GM12801 (cell line): ENCODE results near the gene AGPAT1.

Experiments
- TF ChIP-seq, protein P1 (sequence below): IDR thresholded peaks from one replicate; pipeline ENCODE4 v1.5.1; 2011; ENCODE audit warnings: control low read depth; ENCODE audit not compliant: insufficient read length; ENCODE audit errors: extremely low read depth

Gene AGPAT1

DNA sequence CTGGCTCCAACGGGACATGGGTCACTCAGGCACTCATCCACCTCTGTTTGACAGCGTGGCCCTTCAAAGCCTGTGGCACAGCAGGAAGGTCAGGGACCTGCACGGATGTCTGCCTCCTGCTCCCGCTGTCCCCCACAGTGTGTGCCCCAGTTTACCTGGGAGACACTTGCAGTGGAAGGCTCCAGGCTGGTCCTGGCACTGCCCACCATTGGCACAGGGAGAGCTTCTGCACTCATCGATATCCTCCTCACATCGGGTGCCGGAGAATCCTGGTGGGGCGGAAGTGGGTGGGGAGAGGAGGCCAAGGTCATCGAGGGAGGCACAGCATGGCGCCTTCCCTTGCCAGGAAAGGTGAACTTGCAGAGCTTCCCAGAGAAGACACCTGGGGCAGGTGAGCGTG is 41.1 kb upstream of the AGPAT1 start:
- TF ChIP-seq, protein P1, sequence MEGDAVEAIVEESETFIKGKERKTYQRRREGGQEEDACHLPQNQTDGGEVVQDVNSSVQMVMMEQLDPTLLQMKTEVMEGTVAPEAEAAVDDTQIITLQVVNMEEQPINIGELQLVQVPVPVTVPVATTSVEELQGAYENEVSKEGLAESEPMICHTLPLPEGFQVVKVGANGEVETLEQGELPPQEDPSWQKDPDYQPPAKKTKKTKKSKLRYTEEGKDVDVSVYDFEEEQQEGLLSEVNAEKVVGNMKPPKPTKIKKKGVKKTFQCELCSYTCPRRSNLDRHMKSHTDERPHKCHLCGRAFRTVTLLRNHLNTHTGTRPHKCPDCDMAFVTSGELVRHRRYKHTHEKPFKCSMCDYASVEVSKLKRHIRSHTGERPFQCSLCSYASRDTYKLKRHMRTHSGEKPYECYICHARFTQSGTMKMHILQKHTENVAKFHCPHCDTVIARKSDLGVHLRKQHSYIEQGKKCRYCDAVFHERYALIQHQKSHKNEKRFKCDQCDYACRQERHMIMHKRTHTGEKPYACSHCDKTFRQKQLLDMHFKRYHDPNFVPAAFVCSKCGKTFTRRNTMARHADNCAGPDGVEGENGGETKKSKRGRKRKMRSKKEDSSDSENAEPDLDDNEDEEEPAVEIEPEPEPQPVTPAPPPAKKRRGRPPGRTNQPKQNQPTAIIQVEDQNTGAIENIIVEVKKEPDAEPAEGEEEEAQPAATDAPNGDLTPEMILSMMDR, result no peak

DNA sequence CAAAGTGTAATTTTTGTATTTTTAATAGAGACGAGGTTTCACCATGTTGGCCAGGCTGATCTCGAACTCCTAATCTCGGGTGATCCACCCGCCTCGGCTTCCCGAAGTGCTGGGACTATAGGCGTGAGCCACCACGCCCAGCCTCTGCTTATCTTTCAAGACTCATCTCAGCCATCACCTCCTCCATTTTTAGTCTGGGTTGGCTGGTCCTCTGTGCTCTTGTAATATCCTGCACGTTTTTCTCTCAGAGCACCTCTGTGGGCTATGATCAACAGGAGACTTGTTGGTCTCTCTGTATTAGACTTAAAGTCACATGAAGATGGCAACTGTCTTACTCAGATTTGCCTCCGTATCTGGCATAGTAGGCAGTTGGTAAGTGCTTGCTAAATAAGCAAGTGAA is 40.4 kb upstream of the AGPAT1 start:
- TF ChIP-seq, protein P1, result no peak

DNA sequence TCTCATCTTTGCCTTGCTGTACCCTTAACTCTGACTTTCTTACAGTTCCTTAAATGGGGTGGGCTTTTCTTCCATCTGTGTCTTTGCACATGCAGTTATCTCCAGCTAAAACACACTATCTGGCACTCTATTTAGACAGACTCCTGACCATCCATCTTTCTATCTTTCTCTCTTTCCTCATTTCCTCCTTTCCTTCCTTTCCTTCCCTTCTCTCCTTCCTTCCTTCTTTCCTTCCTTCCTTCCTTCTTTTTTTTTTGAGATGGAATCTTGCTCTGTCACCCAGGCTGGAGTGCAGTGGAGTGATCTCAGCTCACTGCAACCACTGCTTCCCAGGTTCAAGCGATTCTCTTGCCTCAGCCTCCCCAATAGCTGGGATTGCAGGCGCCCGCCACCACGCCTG is 39.7 kb upstream of the AGPAT1 start:
- TF ChIP-seq, protein P1, result no peak

DNA sequence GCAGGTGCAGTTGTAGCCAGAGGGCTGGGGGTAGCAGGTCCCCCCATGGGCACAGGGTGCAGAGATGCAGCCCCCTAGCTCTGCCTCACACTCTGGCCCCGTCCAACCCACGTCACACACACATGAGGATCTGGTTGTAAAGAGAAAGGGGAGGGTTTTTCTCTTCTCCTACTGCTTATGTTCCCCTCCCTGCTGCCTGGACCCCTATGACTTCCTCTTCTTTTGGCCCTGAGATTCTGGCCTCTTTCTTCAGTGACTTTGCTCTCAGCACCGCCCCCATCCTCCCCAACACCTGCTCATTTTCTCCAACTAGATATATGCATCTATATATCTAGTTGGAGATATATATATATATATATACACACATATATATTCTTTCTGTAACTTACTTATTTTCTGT is 38.2 kb upstream of the AGPAT1 start:
- TF ChIP-seq, protein P1, result no peak

DNA sequence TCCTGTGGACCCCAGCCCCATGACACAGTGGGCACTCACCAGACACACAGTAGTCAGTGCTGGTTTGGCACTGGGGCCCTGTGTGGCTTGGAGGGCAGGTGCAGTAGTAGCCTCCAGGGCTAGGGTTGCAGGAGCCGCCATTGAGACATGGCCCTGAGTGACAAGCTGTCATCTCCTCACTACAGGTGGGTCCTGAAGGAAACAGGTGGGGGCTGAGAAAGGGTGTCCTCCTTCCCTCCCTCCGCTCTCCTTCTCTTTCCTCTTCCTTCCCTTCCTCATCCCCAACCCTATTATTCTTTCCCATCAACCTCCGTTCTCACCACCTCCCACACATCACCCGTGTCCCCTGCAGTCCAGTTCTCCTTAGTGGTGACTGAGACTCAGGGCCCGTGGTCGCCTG is 37.8 kb upstream of the AGPAT1 start:
- TF ChIP-seq, protein P1, result no peak

DNA sequence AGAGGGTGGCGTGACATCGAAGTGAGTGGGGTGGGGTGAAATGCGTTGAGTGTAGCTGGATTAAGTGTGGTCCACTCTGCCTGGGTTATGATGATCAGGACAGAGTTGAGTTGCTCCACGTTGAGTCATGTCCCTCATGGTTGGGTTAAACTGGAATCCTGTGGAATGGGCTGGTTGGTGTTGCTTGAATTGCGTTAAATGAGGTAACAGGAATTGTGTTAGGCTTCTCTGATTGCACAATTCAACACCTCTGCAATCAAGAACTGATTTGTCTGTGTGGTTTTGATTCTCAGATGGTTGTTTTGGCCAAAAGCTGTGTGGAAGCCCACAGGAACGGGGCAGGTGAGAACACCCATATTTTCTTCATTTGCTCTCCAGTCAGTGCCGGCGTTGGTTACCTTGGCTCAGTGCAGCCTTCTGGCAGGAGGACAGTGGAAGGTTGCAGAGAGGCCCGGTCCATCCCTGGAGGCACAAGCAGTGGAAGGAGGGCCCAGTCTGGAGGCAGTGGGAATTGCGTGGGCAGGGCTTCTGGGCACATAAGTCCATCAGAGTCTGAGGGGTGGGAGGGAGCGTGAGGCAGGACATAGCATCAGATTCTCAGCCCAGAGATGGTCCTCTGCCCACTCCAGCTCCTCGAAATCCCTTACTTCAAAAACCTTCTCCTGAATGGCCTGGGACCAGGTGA is 36.3 kb upstream of the AGPAT1 start:
- TF ChIP-seq, protein P1, result no peak

DNA sequence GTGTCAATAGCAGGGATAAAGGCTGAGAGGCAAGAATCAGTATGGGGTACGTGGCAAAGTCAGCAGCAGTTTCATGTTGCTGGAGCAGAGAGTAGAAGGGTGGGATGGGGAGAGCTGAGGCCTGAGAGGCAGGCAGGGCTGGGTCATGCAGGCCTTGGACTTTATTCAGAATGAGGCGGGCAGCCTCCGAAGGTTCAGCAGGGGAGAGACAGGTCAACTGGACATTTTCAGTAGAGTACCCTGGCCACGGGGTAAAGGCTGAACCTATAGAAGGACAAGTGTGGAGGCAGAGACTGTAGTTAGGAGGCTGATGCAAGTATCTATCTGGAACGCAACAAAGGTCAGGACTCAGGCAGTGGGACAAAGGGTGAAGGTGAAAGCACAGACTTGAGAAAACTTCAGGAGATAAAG is 34.3 kb upstream of the AGPAT1 start:
- TF ChIP-seq, protein P1, result no peak
